ENCODE results near the gene SYCP2L.

DNA sequence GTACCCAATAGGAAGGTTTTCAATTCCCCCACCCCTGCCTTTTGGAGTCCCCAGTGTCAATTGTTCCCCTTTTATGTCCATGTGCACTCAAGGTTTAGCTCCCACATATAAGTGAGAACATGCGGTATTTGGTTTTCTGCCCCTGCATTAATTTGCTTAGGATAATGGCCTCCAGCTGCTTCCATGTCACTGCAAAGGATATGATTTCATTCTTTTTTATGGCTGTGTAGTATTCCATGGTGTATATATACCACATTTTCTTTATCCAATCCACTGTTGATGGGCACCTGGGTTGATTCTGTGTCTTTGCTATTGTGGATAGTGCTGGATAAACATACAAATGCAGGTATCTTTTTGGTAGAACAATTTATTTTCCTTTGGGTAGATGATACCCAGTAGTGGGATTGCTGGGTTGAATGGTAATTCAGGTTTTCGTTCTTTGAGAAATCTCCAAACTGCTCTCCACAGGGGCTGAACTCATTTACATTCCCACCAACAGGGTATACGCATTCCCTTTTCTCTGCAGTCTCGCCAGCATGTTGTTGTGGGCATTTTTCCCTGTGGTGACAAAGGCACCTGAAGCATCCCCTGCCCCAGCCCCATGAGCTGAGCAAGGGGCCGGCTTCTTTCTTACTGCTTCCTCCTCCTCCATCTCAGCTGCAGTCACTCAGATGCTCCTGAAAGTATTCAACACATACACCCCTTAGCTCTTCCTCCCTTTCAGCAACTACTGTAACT lies 90.5 kb downstream of the SYCP2L start:
- TF ChIP-seq POLR2AphosphoS5 (IDR thresholded peaks at IDR 0.05) = no peak
- no peak for TF ChIP-seq POLR2A (IDR thresholded peaks at IDR 0.05)
- TF ChIP-seq, protein P1, sequence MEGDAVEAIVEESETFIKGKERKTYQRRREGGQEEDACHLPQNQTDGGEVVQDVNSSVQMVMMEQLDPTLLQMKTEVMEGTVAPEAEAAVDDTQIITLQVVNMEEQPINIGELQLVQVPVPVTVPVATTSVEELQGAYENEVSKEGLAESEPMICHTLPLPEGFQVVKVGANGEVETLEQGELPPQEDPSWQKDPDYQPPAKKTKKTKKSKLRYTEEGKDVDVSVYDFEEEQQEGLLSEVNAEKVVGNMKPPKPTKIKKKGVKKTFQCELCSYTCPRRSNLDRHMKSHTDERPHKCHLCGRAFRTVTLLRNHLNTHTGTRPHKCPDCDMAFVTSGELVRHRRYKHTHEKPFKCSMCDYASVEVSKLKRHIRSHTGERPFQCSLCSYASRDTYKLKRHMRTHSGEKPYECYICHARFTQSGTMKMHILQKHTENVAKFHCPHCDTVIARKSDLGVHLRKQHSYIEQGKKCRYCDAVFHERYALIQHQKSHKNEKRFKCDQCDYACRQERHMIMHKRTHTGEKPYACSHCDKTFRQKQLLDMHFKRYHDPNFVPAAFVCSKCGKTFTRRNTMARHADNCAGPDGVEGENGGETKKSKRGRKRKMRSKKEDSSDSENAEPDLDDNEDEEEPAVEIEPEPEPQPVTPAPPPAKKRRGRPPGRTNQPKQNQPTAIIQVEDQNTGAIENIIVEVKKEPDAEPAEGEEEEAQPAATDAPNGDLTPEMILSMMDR (IDR thresholded peaks at IDR 0.05) = no peak
